ENCODE results near the gene KRTAP5-1.

DNA sequence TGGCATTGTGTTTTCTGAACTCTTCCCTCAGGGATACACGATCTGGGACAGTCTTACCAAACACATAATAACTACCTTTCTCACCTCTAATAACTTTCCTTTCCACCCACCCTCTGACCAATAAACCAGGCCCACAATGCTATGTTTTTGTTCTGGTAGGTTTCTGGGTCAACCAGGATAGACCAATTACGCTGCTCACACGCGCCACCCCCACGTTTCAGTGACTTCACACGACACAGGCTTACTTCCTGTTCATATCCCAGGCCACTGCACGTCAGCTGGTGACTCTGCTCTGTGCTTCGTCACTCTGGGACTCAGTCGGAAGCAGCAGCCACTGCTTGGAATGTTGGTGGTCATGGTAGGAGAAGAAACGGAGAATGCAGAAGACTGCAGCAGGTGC, 34.4 kb upstream of the KRTAP5-1 start:
- TF ChIP-seq, protein P1, sequence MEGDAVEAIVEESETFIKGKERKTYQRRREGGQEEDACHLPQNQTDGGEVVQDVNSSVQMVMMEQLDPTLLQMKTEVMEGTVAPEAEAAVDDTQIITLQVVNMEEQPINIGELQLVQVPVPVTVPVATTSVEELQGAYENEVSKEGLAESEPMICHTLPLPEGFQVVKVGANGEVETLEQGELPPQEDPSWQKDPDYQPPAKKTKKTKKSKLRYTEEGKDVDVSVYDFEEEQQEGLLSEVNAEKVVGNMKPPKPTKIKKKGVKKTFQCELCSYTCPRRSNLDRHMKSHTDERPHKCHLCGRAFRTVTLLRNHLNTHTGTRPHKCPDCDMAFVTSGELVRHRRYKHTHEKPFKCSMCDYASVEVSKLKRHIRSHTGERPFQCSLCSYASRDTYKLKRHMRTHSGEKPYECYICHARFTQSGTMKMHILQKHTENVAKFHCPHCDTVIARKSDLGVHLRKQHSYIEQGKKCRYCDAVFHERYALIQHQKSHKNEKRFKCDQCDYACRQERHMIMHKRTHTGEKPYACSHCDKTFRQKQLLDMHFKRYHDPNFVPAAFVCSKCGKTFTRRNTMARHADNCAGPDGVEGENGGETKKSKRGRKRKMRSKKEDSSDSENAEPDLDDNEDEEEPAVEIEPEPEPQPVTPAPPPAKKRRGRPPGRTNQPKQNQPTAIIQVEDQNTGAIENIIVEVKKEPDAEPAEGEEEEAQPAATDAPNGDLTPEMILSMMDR (IDR thresholded peaks at IDR 0.05), result no peak
- TF ChIP-seq POLR2A (IDR thresholded peaks at IDR 0.05), result no peak

Data from adrenal gland (tissue), 5 donors.